Kasumi-1 (cell line): ENCODE results near the gene KRTAP2-4.
A peak's percentile ranks its signal among the peaks of the same experiment; 100 is the strongest.
"Not testable (repeated sequence)": the region's sequence is repeated elsewhere in the genome, so short reads cannot be mapped to it uniquely, and the experiment has no call there.

Experiments used
- DNase-seq, 2 experiments: peaks; one replicate each; lab custom pipeline; 2025; lab: John Stamatoyannopoulos, UW

Gene KRTAP2-4

DNA sequence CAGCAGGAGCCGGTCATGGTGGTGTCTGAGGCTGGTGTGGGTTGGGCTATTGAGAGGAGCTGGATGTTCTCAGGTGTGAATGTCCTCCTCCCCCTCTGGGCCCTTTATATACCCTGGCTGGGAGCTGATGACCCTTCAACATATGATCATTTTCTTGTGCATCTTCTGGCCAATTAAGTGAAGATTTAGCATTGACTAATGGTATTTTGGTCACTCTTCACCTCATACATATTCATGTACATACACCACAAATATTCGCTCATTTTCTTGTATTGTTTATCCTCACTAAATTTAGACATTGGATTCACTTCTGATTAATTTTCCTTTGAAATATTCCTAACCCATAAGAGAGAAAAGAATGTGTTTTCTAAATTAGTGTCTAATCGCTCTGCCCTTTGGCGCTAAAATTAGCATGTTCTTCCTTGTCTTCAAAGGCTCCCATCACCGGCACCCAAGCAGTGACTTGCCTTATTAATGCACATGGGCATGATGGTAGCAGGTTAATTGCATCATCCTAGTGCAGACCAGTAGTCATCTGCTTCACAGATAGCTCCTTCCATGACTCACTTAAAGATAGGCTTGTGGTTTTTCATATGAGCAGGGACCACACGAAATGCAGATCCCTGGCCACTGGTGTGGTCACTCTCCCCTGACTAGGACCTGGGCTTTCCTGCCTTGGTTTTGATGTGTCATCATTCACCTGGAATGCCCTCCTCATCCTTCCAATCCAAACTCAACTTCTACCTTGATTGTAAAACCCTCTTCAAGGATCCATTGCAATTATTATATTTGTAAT lies at the start of gene KRTAP2-4:
TSS of gene KRTAP2-4 (minus strand) at position 51 of the 796 bp plus-strand sequence. CDS start at position 17, 34 bp downstream.
- no peak for DNase-seq

DNA sequence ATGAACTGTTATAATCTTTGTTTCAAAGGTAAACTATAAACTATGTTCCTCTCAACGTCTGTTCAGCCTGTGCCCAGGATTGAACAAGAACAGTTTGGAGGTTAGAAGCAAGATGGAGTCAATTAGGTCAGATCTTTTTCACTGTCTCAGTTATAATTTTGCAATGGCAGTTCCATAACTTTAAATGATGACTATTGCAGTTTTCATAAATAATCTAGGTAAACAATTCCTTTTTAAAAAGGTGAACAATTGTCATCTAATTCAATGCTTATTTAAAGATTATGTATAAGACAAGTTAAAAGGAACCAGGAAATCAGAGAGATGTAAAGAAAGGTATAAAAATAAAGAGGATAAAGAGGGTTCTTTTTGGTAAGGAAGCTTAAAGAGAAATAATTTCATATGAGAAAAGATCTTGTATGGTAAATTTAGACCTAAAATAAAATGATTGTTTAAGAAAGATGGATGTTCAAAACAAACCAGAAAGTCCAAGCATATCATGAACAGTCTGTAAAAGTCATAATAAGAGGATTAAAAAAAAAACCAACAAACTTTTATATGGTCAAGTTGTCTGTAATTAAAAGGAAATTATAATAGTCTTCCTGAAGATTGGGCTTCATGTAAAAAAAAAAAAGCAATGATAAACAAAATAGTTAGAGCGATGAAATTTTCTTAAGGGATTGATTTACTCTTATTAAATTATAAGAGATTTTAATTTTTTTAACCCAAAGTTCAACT lies 45.6 kb upstream of the KRTAP2-4 start:
- DNase-seq: no peak

DNA sequence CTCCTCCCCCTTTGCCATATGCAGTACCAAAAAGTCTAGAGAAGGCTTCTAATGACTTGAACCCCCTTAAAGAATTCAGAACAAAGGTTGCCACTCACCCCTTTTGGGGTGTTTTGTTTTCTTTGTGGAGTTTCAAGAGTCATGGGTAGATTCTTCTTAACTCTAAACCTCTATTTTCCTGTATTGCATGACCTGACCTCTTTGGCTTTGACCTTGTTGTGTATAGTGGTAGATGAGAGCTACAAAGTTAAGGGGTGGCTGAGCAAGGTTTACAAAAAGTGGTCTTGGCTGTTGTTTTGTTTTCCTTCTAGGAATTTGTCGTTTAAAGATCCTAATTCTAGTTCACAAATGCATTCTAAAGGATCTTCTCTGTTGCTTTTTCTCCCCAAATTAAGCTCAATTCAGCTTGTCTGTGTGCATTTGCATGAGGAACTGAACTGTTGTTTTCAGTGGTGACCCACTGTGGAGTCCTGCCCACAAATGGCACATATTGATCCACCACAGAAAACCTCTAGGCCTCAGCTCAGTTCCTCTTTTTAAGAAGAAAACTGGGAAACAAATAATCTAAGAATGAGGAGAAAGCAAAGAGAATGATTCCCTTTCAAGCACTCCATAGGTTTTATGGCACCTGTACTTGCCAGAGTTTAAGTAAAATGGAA lies 43.2 kb upstream of the KRTAP2-4 start:
- not testable (repeated sequence) for DNase-seq

DNA sequence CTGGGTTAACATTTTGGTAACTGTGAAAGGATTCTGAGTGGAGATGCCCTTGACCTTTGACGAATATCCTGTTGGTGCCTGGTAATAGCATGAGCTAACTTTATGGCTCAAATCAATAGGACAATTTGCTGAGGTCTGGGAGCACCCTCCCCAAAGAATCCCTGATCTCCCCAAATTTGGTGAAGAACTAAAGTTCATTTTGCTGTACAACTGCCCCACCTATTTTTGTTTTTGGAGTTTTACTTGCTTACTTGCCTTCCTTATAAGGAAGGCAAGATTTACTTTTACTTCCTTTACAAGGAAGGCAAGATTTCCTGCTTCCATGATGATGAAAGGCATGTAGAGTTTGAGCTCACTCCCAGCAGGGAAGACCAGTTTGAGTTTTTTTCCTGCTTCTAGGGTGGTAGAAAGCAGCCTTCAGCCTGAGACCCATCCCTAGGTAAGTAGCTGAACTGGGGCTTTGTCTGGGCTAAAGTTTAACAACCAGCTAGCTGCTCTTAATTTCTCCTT lies 42.3 kb upstream of the KRTAP2-4 start:
- no peak for DNase-seq

DNA sequence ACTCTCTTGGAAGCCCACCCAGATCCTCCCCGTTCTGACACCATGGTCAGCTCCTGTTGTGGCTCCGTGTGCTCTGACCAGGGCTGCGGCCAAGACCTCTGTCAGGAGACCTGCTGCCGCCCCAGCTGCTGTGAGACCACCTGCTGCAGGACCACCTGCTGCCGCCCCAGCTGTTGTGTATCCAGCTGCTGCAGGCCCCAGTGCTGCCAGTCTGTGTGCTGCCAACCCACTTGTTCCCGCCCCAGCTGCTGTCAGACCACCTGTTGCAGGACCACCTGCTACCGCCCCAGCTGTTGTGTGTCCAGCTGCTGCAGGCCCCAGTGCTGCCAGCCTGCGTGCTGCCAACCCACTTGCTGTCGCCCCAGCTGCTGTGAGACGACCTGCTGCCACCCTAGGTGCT lies 39.7 kb upstream of the KRTAP2-4 start, which contains the start of gene KRTAP4-9:
TSS of gene KRTAP4-9 (plus strand) at position 43 of the 400 bp plus-strand sequence. CDS start at position 43, 0 bp downstream.
- not testable (repeated sequence) for DNase-seq

GRCh38 chr17:41104386-41105038 lies 38.8 kb upstream of the KRTAP2-4 start:
- DNase-seq: not testable (repeated sequence)

DNA sequence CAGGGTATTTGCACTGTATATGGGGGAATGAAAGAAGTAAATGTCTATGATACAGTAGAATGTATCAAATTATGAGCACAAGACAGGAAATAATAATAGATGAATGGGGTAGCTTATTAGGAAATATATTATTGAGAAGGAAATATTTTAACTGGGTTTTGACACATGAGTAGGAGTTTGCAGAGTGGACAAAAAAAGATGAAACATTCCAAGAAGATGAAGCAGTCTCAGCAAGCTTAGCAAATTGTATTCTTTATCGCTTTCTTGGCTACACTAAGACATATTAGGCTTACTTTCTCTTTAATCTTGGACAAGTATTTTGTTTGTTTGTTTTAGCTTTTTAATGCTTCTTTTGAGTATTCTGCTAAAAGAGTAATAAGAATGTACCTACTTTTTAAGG lies 38.2 kb upstream of the KRTAP2-4 start:
- DNase-seq: no peak

GRCh38 chr17:41101586-41102259 lies 36.0 kb upstream of the KRTAP2-4 start, which contains the start of gene KRTAP4-16:
KRTAP4-16 (minus strand) TSS chr17:41102209; CDS start chr17:41102209, 0 bp downstream.
- DNase-seq: no peak

DNA sequence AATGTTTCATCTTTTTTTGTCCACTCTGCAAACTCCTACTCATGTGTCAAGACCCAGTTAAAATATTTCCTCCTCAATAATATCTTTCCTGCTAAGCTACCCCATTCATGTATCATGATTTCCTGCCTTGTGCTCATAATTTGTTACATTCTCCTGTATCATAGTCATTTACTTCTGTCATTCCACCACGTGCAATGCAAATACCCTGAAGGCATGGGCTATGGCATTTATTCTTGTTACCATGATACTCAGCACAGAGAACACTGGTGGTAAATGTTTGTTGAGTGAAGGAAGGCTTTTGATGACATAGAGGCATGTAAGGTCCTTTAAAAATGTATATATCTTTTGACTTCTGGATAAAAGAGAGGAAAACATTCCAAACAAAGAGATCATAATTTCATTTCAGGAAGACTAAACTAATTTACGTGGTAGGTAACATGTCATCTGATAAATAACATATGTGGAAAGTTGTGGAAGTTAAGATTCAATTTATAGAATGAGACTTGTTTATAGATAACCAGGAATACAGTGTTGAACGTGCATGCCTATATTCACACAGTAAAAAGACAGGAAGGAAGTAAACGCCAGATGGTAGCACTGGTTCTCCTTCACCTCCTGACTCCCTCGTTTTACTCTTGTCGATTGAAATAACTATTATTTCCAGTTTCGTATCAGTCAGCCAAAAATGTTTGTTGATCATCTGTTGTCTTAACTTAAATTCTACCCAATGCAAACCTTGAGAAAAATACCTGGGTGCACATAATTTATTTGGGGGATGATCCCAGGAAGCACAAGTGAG lies 34.2 kb upstream of the KRTAP2-4 start:
- DNase-seq: peak; percentile 14 to 23

- no peak for DNase-seq
Measured at GRCh38 chr17:41098481-41098880, 32.8 kb upstream of the KRTAP2-4 start.

GRCh38 chr17:41098042-41098441 lies 32.4 kb upstream of the KRTAP2-4 start, which contains the start of gene KRTAP4-8:
KRTAP4-8 (minus strand) TSS chr17:41098142; CDS start chr17:41098084, 58 bp downstream.
- DNase-seq: no peak

GRCh38 chr17:41096055-41096454 lies 30.4 kb upstream of the KRTAP2-4 start:
- no peak for DNase-seq

DNA sequence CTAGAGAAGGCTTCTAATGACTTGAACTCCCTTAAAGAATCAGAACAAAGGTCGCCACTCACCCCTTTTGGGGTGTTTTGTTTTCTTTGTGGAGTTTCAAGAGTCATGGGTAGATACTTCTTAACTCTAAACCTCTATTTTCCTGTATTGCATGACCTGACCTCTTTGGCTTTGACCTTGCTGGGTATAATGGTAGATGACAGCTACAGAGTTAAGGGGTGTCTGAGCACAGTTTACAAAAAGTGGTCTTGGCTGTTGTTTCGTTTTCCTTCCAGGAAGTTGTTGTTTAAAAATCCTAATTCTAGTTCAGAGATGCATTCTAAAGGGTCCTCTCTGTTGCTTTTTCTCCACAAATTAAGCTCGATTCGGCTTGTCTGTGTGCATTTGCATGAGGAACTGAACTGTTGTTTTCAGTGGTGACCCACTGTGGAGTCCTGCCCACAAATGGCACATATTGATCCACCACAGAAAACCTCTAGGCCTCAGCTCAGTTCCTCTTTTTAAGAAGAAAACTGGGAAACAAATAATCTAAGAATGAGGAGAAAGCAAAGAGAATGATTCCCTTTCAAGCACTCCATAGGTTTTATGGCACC lies 23.2 kb upstream of the KRTAP2-4 start:
- not testable (repeated sequence) for DNase-seq

- DNase-seq: not testable (repeated sequence)
Measured at GRCh38 chr17:41084100-41084856, 18.6 kb upstream of the KRTAP2-4 start, which contains the start of gene KRTAP4-7. KRTAP4-7 (plus strand) TSS chr17:41084150; CDS start chr17:41084207, 57 bp downstream.

DNA sequence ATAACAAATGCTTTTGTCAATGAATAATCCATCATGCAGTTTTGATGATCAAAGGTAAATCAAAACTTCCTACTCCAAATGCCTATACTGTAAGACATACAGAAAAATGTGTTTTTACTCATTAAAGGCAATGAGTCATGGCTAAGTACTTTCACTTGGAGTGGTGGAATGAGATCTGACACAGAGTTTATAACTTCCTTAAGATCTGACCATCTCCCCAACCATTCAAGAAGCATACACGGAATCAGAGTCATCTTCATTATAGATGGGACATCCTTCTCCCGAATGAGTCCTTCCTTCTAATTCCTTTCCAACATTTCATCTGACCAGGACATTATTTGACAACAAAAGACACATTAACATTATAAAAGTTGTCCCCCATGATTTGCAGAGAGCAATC lies 17.7 kb upstream of the KRTAP2-4 start:
- not testable (repeated sequence) for DNase-seq

- no peak for DNase-seq
Measured at GRCh38 chr17:41082626-41083025, 16.9 kb upstream of the KRTAP2-4 start.

- DNase-seq: no peak
Measured at GRCh38 chr17:41076788-41077187, 11.1 kb upstream of the KRTAP2-4 start.

GRCh38 chr17:41073676-41074075 lies 8.0 kb upstream of the KRTAP2-4 start:
- no peak for DNase-seq
